Loucy (cell line): ENCODE data around the gene SMIM35.
A peak's percentile ranks its signal among the peaks of the same experiment; 100 is the strongest.

Source experiments
- H2AFZ ChIP-seq: fragments of 200-600 bp; sonication (generic); 2 replicates; pipeline ENCODE4 v1.6.0; 2016; ENCODE audit warnings: antibody characterized with exemption, mild to moderate bottlenecking, low read length, moderate library complexity
- H3F3A ChIP-seq: fragments of 200-600 bp; 2 replicates; pipeline ENCODE4 v1.6.0; 2016; ENCODE audit warnings: antibody characterized with exemption, low read depth, mild to moderate bottlenecking
- H3K27me3 ChIP-seq: fragments of 200-600 bp; sonication (generic); 2 replicates; pipeline ENCODE4 v1.6.1; 2014; ENCODE audit warnings: low read length, mild to moderate bottlenecking; ENCODE audit not compliant: insufficient read depth, poor library complexity, severe bottlenecking
- H3K36me3 ChIP-seq: fragments of 200-600 bp; sonication (generic); 2 replicates; pipeline ENCODE4 v1.6.1; 2016; ENCODE audit warnings: low read length; ENCODE audit not compliant: insufficient read depth
- H3K4me1 ChIP-seq: fragments of 200-600 bp; sonication (generic); 2 replicates; pipeline ENCODE4 v1.5.1; 2014; ENCODE audit warnings: low read length, mild to moderate bottlenecking; ENCODE audit not compliant: insufficient read depth, poor library complexity, severe bottlenecking
- H3K4me2 ChIP-seq: fragments of 200-600 bp; sonication (generic); 2 replicates; pipeline ENCODE4 v1.6.0; 2014; ENCODE audit warnings: antibody characterized with exemption, low read length, low read depth, mild to moderate bottlenecking; ENCODE audit not compliant: poor library complexity, severe bottlenecking
- H3K4me3 ChIP-seq: fragments of 200-600 bp; sonication (generic); 2 replicates; pipeline ENCODE4 v1.5.1; 2014; ENCODE audit warnings: low read length, mild to moderate bottlenecking, mixed read lengths; ENCODE audit not compliant: poor library complexity, severe bottlenecking
- H3K79me2 ChIP-seq: fragments of 200-600 bp; sonication (generic); 2 replicates; pipeline ENCODE4 v1.6.1; 2014; ENCODE audit warnings: low read length; ENCODE audit not compliant: insufficient read depth
- H3K9ac ChIP-seq: fragments of 200-600 bp; sonication (generic); 2 replicates; pipeline ENCODE4 v1.6.0; 2014; ENCODE audit warnings: mild to moderate bottlenecking, low read depth, low read length, moderate library complexity; ENCODE audit not compliant: poor library complexity, severe bottlenecking
- H3K9me2 ChIP-seq: fragments of 200-600 bp; sonication (generic); replicated peaks from 2 replicates; pipeline ENCODE4 v1.6.1; 2016; ENCODE audit warnings: low read depth, low read length, mixed read lengths
- H3K9me3 ChIP-seq: fragments of 200-600 bp; sonication (generic); 2 replicates; pipeline ENCODE4 v1.6.1; 2014; ENCODE audit warnings: mild to moderate bottlenecking, antibody characterized with exemption, low read length, low read depth; ENCODE audit not compliant: insufficient read depth
- H4K20me1 ChIP-seq: fragments of 200-600 bp; sonication (generic); 2 replicates; pipeline ENCODE4 v1.6.0; 2014; ENCODE audit warnings: antibody characterized with exemption, low read length, mild to moderate bottlenecking; ENCODE audit not compliant: insufficient read depth, poor library complexity, severe bottlenecking
- CTCF ChIP-seq: fragments of 200-600 bp; sonication (generic); conservative IDR thresholded peaks from 2 replicates; pipeline ENCODE4 v1.5.1; 2014; ENCODE audit warnings: mild to moderate bottlenecking, antibody characterized with exemption, low read length
- EZH2phosphoT487 ChIP-seq: fragments of 200-600 bp; IDR thresholded peaks from 2 replicates; pipeline ENCODE4 v1.6.1; 2018; ENCODE audit warnings: antibody characterized with exemption, mild to moderate bottlenecking, moderate library complexity, borderline replicate concordance

The SMIM35 gene

GRCh38 chr11:118047749-118048148 lies 39.0 kb downstream of the SMIM35 start:
- Histone ChIP-seq H3K27me3 (no peaks in the 10 kb centered on the region), H3K4me2 (no peak overlapping the region), H2AFZ (no peak overlapping the region), H4K20me1 (no peaks in the 10 kb centered on the region), H3K9me3 (no peaks in the 10 kb centered on the region), H3K4me3 (no peak overlapping the region), H3K79me2 (no peaks in the 10 kb centered on the region), H3K4me1 (peaks cover 47% of the 10 kb centered on the region), H3F3A (no peaks in the 10 kb centered on the region), H3K9me2 (no peaks in the 10 kb centered on the region), H3K9ac (no peak overlapping the region), H3K36me3 (no peaks in the 10 kb centered on the region)
- TF ChIP-seq CTCF: no peak

GRCh38 chr11:118046964-118047700 lies 39.6 kb downstream of the SMIM35 start:
- Histone ChIP-seq H3K79me2 (no peaks in the 10 kb centered on the region), H3K4me3 (no peak overlapping the region), H3F3A (no peaks in the 10 kb centered on the region), H3K9me2 (no peaks in the 10 kb centered on the region), H3K36me3 (no peaks in the 10 kb centered on the region), H3K27me3 (no peaks in the 10 kb centered on the region), H3K9me3 (no peaks in the 10 kb centered on the region), H4K20me1 (no peaks in the 10 kb centered on the region), H3K4me1 (peaks cover 41% of the 10 kb centered on the region), H2AFZ (peak overlapping the region; percentile 23; the same call in 1 of the 2 replicates), H3K9ac (peak overlapping the region; percentile 56), H3K4me2 (no peak overlapping the region)
- TF ChIP-seq EZH2phosphoT487: no peak
- no peak for TF ChIP-seq CTCF

- Histone ChIP-seq H3F3A (no peaks in the 10 kb centered on the region), H3K9me2 (no peaks in the 10 kb centered on the region), H3K36me3 (no peaks in the 10 kb centered on the region), H3K4me2 (peak overlapping the region; percentile 20), H2AFZ (peak overlapping the region; percentile 23; the same call in 1 of the 2 replicates), H3K79me2 (no peaks in the 10 kb centered on the region), H3K27me3 (no peaks in the 10 kb centered on the region), H3K9ac (peak overlapping the region; percentile 56), H3K4me3 (peak overlapping the region; percentile 8), H3K9me3 (no peaks in the 10 kb centered on the region), H3K4me1 (peaks cover 33% of the 10 kb centered on the region), H4K20me1 (no peaks in the 10 kb centered on the region)
- TF ChIP-seq CTCF (no peak), EZH2phosphoT487 (no peak)
Measured at GRCh38 chr11:118046051-118046963, 40.5 kb downstream of the SMIM35 start.
